Spinal cord (tissue), 10 donors: ENCODE results near the gene ERMP1. TPM values are rescaled to one million over a fixed set of nuclear protein-coding genes. Genes with fewer than 3 reads are reported as not detected.

Source experiments
- DNase-seq, 6 donors: peaks; one replicate each; pipeline versions ENCODE4 v3.0.0 to v3.0.0-alpha.2; 2013 to 2015; ENCODE audit warnings: low spot score in 6 of 6, low read depth in 4 of 6
- H3K27ac ChIP-seq: one replicate; pipeline ENCODE4 v1.5.1; 2013; ENCODE audit warnings: low read depth, low read length, control low read depth
- H3K27me3 ChIP-seq: one replicate; pipeline ENCODE4 v1.6.1; 2013; ENCODE audit warnings: low read length; ENCODE audit not compliant: control insufficient read depth, insufficient read depth
- H3K36me3 ChIP-seq: one replicate; pipeline ENCODE4 v1.6.1; 2013; ENCODE audit warnings: low read length; ENCODE audit not compliant: control insufficient read depth, insufficient read depth
- H3K4me1 ChIP-seq: one replicate; pipeline ENCODE4 v1.6.1; 2013; ENCODE audit warnings: low read length; ENCODE audit not compliant: control insufficient read depth, insufficient read depth
- H3K4me3 ChIP-seq: one replicate; pipeline ENCODE4 v1.5.1; 2013; ENCODE audit warnings: low read depth, low read length, control low read depth
- H3K9me3 ChIP-seq: one replicate; pipeline ENCODE4 v1.6.1; 2013; ENCODE audit warnings: low read length; ENCODE audit not compliant: control insufficient read depth, insufficient read depth
- WGBS: methylation state at CpG from one replicate; pipeline ENCODE4 v1.1.5; 2013; ENCODE audit warnings: missing lambda C conversion rate; ENCODE audit not compliant: insufficient coverage; 5-methylcytosine and 5-hydroxymethylcytosine counted together
- polyA plus RNA-seq, 2 donors: library from polyadenylated mRNA; unstranded; fragments of 120-200 nt; gene quantifications; one replicate each; pipeline ENCODE4 v1.2.1, GENCODE V29; 2013; ENCODE audit not compliant: insufficient read length in 2 of 2
- total RNA-seq, 2 donors: library from RNA; depleted of rRNA in 1 of 2; stranded (reverse); fragments of 120-200 nt in 1 of 2; fragments of >200 nt in 1 of 2; gene quantifications; one replicate each; pipeline versions ENCODE4 v1.2.3 to v1.2.4, GENCODE V29; 2013 to 2014
- donor health status: healthy.

The ERMP1 gene
- total and polyA plus RNA-seq, 4 donors, result 16.2 to 43.0 (median 29.4) TPM

- no peak overlapping the region for H3K27ac ChIP-seq
- DNase-seq, result no peak
- no peaks in the 10 kb centered on the region for H3K9me3 ChIP-seq
- H3K4me1 ChIP-seq, result no peaks in the 10 kb centered on the region
- no peaks in the 10 kb centered on the region for H3K36me3 ChIP-seq
- no peak overlapping the region for H3K4me3 ChIP-seq
- WGBS, result no CpG with 5 or more reads among the region's 2 CpGs
- no peaks in the 10 kb centered on the region for H3K27me3 ChIP-seq
Measured at GRCh38 chr9:5736563-5737346, 96.2 kb downstream of the ERMP1 start.

- Histone ChIP-seq H3K4me1 (no peaks in the 10 kb centered on the region), H3K36me3 (no peaks in the 10 kb centered on the region)
- WGBS, result 88% methylated on average over 1 of the region's 2 CpGs
Measured at GRCh38 chr9:5735072-5735471, 97.8 kb downstream of the ERMP1 start.

More at GRCh38 chr9:5735072-5735471, 97.8 kb downstream of the ERMP1 start:
- H3K27me3 ChIP-seq, result no peaks in the 10 kb centered on the region
- no peak for DNase-seq
- no peak overlapping the region for H3K27ac ChIP-seq
- H3K9me3 ChIP-seq, result no peaks in the 10 kb centered on the region
- no peak overlapping the region for H3K4me3 ChIP-seq

Other genes with a start within 250 kb of the ERMP1 start
- gene RIC1, start 204.0 kb downstream of the ERMP1 start, total RNA-seq, result 10 to 100 TPM; 30.3 to 37.0 TPM
- 10 to 100 TPM; 15.4 to 15.7 TPM for gene RIC1, start 204.0 kb downstream of the ERMP1 start, polyA plus RNA-seq
- gene MLANA, start 57.8 kb upstream of the ERMP1 start, total RNA-seq, result 1 to 10 TPM in 1 of 2 donors, under 1 TPM in 1; 0.20 to 1.7 TPM
- under 1 TPM; 0.49 to 0.89 TPM for gene MLANA, start 57.8 kb upstream of the ERMP1 start, polyA plus RNA-seq
- 10 to 100 TPM; 36.8 to 73.5 TPM for gene RANBP6, start 182.5 kb upstream of the ERMP1 start, total RNA-seq
- gene RANBP6, start 182.5 kb upstream of the ERMP1 start, polyA plus RNA-seq, result 10 to 100 TPM; 31.7 to 41.1 TPM